HT-29 (cell line): ENCODE data around the gene PRR9. TPM values are rescaled to one million over a fixed set of nuclear protein-coding genes. Genes with fewer than 3 reads are reported as not detected.

ENCODE experiments used
- DNase-seq: peaks from one replicate; pipeline ENCODE4 v3.0.0-alpha.2; 2015; ENCODE audit warnings: low spot score
- total RNA-seq: library from RNA; depleted of rRNA; stranded (reverse); fragments of >200 nt; shearing (Covaris generic); gene quantifications from 2 replicates; pipeline ENCODE4 v1.2.3, GENCODE V29; 2014; rRNA removed

Gene PRR9
- total RNA-seq, 1 experiment from 2014 or later: not detected

DNA sequence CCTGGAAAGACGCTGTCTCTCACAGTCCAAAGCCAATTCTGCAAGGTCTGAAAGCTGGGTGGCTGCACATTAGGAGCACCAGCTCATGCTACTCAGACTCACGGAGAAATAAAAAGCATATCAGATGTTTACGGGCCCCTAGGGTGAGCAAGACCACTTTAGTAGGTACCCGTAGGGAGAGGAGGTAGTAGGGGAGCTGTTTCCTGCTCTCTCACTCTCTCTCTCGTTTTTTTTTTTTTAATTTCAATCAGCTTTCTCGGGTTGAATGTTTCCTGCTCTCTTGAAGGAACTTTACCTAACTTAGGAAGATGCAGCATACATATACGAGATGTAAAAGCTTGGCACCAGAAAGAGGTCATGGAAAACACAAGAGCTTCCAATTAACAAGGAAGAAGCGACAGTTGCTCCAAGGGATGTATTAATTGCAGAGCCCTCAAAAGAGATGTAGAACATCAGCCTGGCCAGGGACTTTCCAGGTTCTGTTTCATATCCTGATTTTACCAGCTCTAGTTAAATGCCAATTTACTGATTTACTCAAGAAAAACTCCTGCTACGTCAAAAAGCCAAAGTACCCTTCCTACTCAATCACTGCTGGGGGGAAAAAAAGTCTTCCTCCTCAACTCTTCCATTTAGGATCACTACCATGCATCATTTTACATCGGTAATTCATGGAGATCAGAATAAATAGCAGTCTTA is 45.2 kb downstream of the PRR9 start:
- DNase-seq: no peak

DNA sequence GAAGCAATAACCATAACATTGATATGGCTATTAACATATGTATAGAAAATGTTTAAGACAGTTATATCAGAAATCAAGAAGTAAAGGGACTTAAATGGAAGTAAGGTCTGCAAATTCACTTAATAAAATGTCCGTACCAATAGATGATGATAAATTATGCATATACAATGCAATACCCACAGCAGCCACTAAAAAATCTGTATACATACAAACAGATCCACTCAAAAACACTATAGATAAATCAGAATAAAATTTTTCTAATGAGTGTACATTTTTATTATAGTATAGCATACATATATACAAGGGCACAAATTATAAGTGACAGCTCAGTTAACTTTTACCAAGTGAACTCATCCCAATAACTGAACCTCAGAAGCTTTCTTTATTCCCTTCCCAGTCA is 48.1 kb downstream of the PRR9 start:
- no peak for DNase-seq

Other genes with a start within 250 kb of the PRR9 start
- not detected in 2 replicates for gene SPRR4, start 246.9 kb upstream of the PRR9 start, total RNA-seq
- not detected in 2 replicates for gene SPRR1A, start 233.5 kb upstream of the PRR9 start, total RNA-seq
- gene SPRR3, start 215.8 kb upstream of the PRR9 start, total RNA-seq: 0.10 and 0.20 TPM in 2 replicates
- gene SPRR1B, start 186.4 kb upstream of the PRR9 start, total RNA-seq: 0.57 and 1.9 TPM in 2 replicates
- not detected in 2 replicates for gene SPRR2D, start 176.5 kb upstream of the PRR9 start, total RNA-seq
- gene SPRR2A, start 160.1 kb upstream of the PRR9 start, total RNA-seq: not detected in 2 replicates
- gene SPRR2B, start 146.0 kb upstream of the PRR9 start, total RNA-seq: not detected in 2 replicates
- gene SPRR2E, start 123.1 kb upstream of the PRR9 start, total RNA-seq: not detected in 2 replicates
- gene SPRR2F, start 104.1 kb upstream of the PRR9 start, total RNA-seq: not detected in 2 replicates
- not detected in 2 replicates for gene SPRR2G, start 66.7 kb upstream of the PRR9 start, total RNA-seq
- not detected in 2 replicates for gene LELP1, start 14.2 kb upstream of the PRR9 start, total RNA-seq
- not detected in 2 replicates for gene LORICRIN, start 42.1 kb downstream of the PRR9 start, total RNA-seq
- not detected in 2 replicates for gene PGLYRP3, start 95.4 kb downstream of the PRR9 start, total RNA-seq
- not detected in 2 replicates for gene PGLYRP4, start 131.3 kb downstream of the PRR9 start, total RNA-seq
- gene S100A9, start 140.3 kb downstream of the PRR9 start, total RNA-seq: 1.8 TPM in 1 of 2 replicates, not detected in the other
- not detected in 2 replicates for gene S100A12, start 158.0 kb downstream of the PRR9 start, total RNA-seq
- not detected in 2 replicates for gene S100A8, start 173.5 kb downstream of the PRR9 start, total RNA-seq
- not detected in 2 replicates for gene S100A7A, start 198.9 kb downstream of the PRR9 start, total RNA-seq
- not detected in 2 replicates for gene S100A7, start 243.1 kb downstream of the PRR9 start, total RNA-seq